ENCODE measurements around the gene OLIG3.

OLIG3 gene

DNA sequence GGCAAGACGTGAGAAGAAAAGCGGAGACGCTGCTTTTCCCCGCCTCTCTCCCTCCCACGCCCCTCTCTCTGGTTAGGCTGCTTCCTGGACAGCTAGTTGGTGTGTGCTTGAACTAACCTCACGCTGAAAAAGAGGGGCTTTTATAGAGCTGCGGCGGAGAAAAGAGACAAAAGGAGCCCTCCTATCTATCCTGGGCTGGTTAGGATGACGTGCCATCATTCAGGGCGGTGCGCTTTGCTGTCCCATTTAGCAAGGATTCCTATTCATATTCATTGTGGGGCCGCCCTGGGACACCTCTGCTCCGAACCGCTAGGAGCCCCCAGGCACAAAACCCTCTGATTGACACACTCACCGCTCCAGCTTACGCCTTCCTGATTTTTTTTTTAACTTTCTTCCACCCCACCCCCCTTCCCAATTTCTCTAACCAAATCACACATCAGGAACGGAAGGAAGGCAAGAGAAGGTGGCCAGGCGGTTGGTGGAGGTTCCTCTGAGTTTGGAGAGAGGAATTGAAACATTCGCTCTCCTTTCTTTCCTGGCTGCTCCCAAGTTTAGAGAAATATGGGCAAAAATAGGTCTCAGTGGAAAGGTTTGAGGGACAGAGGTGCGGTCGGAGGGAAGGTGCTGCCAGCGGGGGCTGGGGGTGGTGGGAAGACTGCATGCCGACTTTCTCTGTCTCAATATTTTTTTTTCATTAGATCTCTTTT, at the start of gene OLIG3:
Gene OLIG3, minus strand, starts transcription at position 114 of the 707 bp plus-strand sequence. CDS start 224 bp downstream, outside the sequence.
- DNase-seq: no peak

DNA sequence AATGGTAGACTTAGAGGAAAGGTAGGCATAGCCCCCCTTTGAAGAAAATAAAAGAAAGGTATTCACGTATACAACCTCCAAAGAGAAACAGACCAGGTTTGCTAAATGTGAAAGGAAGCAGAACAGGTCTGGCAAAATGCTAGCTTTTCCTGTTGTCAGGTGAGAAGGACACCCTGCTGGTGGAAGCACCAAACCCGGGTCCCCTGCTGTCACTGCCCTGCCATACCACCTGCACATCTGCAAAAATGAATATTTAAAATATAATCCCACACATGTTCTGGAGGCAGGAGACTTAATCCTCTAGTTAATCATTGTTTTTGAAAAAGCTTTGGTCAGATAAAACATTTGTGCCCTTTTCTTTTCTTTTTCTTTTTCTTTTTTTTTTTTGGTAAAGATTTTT, 48.9 kb upstream of the OLIG3 start:
- DNase-seq: no peak

DNA sequence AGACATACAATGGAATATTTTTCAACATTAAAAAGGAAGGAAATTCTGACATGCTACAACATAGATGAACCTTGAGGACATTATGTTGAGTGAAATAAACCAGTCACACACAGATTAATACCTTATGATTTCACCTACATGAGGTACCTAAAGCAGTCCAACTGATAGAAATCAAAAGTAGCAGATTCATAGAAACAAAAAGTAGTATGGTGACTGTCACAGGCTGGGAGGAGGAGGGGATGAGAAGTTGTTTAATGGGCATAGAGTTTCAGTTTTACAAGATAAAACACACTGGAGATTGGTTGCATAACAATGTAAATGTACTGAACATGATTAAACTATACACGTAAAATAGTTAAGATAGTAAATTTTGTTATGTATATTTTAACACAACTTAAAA, 48.5 kb upstream of the OLIG3 start:
- DNase-seq: no peak

DNA sequence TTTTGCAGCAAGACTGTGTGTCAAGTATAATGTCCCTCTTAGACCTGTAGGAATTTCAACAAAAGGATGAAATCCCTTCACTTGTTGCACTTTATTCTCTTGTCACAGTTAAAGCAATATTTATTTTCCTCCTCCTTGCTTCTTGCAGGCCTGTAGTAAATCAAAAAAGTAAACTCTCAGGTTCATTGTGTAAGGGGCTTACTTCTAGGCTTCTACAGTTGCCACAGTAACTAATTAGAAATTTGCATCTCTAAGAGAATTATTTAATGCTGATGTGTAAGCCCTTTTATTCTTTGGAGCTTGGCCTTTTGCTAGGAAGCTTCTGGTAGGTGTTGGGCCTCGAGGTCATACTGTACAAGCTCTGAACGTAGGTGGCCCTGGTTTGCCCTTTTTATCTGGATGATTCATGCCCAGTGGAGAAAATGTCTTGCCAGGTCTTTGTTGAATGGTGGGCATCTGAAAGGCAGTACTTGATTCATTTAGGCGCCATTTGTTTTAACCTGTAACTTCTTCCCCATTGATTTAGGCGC, 47.4 kb upstream of the OLIG3 start:
- DNase-seq: no peak

DNA sequence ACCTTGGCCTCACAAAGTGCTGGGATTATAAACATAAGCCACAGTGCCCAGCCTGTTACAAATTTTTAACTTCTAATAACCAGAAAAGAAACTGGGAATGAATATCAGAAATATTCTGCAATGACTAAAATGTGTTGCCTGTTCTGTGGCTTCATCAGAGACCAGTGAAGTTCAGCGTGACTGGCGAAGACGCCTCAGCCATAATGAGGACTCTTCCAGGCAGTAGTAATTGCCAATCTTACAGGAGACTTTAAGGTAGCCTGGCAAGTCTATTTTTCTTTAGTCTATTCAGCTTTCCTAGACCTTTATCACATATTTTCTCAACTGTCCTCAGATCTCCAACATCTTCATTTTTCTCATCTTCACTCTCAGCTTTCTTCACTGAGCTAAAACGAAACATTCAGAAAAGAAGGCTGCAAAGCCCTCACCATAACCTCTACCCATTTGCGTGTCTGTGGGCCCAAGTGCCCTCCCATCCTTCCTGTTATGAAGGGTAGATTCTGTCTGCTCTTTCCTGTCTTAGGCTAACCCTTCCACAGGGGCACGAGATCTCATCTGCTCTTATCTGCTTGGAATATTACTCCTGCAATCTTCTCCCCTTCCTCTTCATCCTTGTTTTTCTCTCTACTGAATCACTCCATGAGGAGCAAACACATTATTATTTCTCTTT, 42.0 kb upstream of the OLIG3 start:
- no peak for DNase-seq

DNA sequence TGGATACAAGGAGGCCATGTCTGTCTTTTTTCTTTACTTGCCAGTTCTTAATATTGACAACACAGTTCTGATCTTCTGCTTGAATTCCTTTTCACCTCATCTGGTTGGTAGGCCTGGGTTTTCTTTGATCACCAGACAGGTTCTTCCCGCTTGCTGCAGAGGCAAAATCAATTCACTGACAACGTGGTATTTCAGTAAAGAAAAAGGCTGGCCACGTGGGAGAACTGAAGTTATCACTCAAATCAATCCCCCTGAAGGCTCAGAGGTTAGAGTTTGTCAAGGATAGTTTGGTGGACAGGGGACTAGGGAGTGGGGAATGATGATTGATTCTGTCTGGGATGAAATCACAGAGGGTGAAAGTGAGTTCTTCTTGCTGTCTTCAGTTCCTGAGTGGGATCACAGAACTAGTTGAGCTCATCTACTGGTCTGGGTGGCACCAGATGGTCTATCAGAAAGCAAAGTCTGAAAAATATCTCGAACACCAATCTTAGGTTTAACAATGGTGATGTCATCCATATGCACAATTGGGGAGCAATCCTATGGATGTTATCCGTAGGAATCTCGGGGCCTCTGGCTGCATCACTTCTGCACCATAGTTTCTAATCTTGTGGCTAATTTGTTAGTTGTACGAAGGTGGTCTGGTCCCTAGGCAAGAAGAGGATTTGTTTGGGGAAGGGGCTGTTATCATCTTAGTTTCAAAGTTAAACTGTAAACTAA, 37.3 kb upstream of the OLIG3 start:
- no peak for DNase-seq

DNA sequence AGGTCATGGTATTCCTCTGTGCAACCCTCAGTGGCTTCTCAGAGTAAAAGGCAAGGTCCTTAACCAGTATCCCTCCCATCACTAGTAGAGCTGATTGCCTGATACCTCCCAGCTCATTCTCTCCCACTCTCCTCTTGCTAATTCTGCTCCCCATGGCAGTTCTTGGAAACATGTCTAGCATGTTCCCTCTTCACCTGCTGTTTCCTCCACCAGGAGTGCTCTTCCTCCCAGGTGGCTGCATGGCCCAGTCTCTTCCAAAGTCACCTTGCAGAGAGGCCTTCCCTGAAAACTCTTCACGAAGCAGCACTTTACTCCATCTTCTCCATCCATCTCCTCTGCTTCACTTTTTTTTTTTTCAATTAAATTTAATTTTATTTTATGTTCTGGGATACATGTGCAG, 36.2 kb upstream of the OLIG3 start:
- DNase-seq: no peak

DNA sequence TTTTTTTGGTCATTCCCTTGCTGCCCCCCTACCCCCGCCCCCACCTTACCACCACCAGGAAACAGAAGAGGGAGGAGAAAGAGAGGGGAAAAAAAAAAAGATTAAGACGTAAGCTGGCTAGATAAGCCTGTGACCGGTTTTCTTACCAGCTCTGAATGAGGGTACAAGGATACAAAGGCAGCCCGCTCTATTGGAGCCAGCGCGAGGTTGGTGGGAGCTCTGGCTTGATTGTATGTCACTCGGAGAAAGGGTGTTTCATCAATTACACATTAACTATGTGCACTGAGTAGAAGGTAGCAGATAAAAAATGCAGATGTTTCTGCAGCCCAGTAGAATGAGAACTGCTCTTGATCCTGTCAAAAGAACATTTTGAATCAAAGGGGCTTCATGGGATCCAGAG, 28.6 kb upstream of the OLIG3 start:
- no peak for DNase-seq

DNA sequence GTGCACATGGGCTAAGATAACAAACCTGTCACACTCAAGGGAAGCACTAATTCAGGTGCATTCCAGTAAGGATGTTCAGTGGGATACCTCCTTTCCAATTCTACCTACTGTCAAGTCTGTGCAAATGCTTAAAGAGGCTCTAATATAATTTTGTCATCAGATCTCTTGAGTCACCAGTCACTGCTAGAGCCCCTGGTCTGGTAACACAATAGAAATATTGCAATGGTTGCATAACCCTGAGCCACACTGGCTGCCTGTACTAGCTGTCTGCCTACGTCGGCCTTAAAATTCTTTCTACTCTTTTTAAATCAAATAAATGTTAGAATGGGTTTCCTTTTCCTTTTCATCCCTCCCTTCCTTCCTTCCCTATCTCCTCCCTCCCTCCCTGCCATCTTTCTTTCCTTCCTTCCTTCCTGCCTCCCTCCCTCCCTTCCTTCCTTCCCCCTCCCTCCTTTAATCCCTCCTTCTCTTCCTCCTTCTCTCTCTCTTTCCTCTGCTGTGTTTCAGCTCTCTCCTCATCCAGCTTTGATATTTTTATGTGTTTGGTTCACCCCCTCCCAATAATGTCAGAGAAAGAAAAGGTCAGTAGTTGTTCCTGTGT, 28.1 kb upstream of the OLIG3 start:
- DNase-seq: no peak

DNA sequence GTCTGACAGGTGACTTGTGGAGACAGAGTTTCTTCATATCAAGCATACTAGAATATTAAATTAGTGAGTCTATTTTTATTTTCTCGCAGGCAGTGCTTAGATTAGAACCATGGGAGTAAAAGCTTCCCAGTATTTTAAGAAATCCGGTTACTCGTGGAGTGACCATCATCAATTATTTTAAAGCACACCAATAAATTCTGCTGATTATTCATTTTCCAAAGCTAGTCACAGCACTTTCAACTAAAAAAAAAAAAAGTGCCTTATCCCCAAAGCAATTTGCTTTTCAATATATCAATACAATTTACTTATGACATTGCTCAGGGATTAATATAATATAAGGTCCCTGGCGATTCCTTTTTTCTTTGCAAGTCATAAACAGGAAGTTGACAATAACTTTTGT, 26.3 kb upstream of the OLIG3 start:
- DNase-seq: no peak

DNA sequence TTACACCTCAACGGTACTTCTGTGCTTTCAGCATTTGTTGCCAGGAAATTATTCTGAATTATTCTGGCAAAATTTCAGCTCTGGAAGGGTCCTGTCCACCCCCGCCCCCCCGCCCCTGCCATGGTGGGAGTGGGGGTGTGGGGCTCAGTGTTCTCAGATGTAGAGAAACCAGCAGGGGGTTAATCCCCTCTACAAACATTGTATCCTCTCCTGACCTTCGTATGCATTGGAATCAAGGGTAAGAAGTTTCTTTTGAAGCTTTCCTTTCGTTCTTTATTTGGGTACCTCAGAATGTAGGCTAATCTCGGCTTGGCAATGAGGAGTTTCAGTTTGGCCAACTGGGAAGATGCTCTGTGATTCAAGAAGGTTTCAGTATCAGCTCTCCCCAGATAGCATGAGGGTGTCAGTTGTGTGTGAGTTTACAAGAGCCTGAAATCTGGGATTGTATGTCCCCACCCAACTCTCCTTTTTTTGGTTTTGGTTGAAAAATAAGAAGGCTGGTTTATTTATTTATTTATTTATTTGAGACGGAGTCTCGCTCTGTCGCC, 25.5 kb upstream of the OLIG3 start:
- DNase-seq: no peak

DNA sequence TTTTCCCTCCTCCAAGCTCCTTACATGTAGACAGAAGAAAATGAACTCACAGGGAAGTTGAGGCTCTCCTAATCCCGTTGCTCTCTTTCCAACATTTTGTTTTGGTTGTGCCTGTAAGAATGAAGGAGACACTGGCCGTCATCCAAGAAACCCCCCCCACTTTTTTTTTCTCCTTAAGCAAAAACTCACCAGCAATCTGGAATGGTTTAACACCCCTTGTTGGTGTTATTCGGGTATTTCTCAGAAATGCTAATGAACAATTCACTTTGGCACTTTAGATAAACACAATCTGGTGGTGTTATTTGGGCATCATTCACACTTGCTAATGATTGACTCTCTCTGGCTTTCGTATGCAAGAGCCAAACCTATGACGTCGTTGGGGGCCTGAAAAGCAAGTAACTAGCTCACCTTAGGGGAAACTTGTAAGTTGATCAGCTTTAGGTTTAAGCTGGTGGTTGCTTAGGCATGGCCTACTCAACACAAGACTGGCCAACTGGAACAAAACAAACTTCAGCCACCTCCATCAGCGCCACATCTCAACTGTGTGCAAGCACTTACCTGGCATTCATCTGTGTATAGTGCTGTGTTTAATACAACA, 24.3 kb upstream of the OLIG3 start:
- DNase-seq: no peak

DNA sequence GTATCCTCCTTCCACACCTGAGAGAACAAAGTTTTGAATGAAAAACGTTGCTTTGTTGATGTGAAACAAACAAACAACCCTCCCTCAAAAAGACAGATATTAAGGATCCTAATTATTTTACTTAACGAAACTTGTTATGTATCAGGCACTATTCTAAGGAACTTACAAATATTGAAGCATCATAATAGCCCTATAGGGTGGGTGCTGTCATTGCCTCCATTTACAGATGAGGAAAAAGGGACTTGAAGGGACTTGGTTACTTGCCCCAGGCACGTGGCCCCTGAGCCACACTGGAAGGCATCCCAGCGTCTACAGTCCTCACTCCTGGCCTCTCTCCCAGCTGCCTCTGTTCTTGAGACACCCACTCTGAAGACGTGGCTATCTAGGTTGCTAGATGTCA, 20.2 kb upstream of the OLIG3 start:
- no peak for DNase-seq

DNA sequence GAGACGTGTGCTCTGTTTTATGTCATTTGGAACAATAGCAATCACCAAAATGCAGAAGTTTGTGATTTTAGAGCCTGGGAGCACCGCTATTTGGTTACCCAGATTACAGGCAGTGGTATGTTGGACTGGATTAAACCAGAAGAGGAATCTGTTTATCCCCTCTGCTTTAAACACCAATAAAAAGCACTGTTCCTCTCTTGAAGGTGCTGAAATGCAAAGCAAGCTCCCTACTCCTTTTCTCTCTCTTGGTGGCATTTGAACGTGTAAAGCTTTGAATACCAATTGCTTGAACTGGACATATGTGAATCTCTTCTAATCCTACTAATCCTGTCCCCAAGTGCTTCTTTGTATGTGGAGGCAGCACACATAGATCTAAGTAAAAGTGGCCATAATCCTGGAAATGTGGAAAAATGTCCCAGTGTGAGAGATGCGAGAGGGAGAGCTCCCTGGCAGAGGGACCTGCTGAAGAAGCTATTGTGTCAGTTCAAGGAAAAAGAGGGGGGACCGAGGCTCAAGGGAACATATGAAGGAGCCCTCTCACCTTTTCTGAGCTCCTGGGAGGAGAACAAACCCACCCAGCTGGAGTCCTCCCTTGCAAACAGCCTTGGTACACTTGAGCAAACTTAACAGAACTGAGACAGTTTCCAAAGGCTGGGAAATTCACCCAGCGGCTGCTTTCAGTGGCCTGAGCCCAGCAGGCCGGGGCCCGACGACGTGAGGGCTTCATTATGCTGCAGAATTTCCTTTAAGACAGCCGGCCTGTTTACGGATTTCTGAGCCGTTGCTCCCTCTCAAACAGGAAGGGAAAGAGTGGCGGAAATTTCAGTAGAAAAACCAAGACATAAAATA, 18.8 kb upstream of the OLIG3 start:
- no peak for DNase-seq

DNA sequence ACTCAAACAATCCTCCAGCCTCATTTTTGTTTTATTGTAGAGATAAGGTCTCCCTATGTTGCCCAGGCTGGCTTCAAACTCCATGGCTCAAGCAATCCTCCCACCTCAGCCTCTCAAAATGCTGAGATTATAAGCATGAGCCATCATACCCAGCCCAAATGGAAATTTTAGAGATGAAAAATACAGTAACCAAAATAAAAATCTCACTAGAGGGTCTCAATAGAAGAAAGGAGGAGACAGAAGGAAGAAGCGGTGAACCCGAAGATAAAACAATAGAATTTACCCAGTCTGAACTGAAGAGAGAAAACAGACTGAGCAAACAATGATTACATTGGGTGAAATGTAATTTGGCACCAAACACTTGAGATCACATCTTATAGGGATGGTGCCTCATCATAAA, 16.7 kb upstream of the OLIG3 start:
- DNase-seq: no peak

DNA sequence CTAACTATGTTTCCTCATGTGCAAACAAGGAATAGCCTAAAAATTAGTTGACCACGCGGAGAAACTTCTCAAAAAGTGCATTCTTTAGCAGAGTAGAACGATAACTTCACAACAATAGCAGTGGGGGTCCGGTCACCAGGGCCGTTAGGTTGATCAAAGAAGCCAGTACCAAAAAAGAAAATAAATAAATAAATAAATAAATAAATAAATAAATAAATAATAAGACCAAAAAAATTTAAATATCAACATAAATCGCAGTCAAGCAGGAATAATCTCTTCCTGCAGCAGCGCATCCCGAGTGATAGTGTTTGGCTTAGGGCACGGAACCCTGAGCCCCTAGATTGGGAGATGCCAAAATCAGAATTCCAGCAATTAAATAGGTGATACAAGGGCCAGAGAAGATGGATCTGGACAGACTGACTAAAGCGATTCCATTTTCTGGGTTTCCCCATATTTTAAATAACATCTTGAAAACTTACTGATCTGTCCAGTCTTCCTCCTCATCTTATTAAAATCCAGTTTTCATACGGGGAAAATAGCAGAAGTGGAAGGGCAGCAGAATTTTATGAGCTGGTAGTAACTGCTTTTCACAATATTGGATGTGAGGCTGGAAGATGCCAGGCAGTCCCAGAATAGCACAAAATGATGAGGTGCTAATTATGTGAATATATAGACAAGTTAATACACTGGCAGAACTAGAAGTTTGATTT, 4.4 kb upstream of the OLIG3 start:
- DNase-seq: no peak

DNA sequence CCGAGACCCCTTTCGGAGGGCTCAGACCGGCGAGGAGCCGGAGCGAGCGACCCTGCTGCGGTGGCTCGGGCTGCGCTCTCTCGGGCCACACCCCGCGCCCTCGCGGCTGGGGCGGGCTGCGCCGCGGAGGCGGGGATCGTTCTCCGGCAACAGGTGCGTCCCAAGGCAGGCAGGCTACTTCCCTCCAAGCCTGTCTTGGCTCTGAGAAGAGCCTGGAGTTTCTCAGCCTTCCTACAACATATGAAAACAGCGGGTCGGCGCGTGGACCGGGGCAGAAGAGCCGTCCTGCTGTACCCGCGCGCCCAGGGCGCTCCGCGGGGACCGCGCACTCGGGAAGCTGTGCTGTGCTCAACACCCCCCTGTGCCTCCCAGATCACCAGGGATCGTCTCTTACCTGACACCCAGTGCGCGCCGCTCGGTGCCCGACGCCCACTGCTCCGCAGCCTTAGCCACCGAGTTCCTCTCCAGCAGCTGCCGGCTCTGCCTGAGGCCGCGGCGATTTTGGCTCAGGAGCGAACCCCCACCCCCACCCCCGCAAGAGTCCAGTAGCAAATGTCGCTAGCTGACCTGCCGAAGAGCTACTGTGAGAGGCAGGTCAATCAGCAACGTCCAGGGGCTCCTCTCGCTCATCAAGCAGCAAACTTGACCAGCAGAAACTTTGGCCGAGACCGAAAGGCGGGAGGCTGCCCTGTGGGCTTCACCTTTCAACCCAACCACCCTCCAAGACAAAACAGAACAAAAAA, 3.7 kb upstream of the OLIG3 start:
- no peak for DNase-seq

DNA sequence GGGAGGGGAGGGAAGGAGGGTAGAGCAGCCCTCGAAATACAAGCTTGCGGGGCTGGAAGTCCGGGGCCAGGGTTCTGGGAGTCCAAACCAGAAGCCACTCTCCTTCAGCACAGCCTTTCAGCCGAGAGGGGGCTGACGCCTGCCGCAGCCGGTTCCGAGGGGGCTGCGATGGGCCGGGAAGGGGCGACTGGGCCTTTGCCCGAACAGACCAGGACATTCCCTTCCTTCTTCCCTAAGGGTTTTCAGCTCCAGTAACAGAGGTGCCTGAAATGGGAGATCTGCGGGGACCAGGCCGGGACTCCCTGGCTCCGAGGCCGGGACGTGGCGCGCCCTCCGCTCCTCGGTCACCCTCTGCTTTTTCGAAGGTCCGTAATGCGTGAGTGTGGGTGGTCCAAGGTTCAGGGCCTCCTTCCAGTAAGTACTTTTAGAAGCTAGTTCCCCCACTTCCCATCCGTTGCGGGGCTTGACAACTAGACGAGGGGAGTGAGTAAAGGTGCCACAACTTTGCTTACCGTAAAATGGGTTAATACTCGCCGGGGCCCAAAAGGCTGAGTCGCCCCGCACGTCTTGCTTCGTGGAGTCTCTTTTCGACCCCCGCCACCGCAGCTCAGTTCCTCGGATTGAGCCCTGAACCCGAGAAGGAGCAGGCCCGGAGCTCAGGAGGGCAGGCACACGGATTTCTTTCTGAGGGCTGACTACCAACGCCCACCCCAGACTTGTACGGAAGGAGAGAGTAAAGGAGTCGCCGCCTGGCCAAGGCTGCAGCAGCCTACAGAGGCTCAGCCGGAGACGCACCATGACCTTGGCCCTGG, 2.9 kb upstream of the OLIG3 start:
- DNase-seq: no peak

DNA sequence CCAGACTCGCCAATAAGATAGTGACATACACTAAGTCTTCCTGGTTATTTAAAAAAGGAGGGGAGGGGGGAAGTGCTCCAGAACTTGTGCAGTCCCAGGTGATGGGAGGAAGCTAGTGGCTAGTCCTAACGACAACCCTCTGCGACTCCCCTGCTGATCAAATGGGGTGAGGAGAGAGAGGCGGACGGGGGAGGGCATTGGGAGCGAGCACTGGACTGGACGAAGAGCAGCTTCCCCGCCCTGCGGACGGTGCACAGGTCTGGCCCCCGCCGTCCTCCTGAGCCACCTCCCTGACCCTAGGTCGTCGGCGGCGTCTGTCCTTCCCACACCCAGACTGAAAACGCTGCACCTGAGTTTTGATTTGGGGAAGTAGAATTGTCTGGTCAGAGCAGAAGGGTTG, 2.2 kb upstream of the OLIG3 start:
- no peak for DNase-seq

Data from bone marrow (tissue), 2 donors.